Measurements from ENCODE around the gene SSC5D.
"Not testable (repeated sequence)": the region's sequence is repeated elsewhere in the genome, so short reads cannot be mapped to it uniquely, and the experiment has no call there.

Gene SSC5D

GRCh38 chr19:55508120-55508519 lies 19.9 kb downstream of the SSC5D start:
- DNase-seq: no peak

- DNase-seq: peak; percentile 89
Measured at GRCh38 chr19:55516878-55517620, 28.8 kb downstream of the SSC5D start.

DNA sequence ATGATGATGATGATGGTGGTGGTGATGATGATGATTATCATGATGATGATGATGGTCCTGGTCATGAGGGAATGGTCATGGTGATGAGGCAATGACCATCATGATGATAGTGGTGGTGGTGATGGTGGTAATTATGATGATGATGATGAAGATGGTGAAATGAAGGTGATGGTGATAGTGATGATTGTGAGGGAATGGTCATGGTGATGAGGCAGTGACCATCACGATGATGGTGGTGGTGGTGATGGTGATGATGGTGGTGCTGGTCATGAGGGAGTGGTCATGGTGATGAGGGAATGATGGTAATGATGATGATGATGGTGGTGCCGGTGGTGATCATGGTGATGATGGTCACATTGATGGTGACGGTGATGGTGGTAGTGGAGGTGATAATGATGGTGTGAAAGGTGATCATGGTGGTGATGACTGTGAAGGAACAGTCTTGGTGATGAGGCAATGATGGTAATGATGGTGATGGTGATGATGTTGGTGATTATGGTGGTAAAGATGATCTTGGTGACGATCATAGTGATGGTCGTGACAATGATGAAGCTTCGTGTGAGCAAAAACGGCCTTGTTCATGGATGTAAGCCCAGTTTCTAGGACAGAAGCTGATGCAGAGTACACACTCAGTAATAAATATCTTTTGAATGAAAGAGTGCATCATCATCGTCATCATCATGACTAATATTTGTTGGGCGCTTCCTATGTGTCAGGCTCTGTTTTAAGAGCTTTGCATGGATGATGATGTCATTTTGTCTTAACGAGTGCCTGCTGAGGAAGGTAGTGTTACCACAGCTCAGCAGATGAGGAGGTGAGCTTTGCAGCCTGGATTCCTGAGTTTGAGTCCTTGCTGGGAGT lies 31.4 kb downstream of the SSC5D start:
- peak; percentile 67 for DNase-seq

DNA sequence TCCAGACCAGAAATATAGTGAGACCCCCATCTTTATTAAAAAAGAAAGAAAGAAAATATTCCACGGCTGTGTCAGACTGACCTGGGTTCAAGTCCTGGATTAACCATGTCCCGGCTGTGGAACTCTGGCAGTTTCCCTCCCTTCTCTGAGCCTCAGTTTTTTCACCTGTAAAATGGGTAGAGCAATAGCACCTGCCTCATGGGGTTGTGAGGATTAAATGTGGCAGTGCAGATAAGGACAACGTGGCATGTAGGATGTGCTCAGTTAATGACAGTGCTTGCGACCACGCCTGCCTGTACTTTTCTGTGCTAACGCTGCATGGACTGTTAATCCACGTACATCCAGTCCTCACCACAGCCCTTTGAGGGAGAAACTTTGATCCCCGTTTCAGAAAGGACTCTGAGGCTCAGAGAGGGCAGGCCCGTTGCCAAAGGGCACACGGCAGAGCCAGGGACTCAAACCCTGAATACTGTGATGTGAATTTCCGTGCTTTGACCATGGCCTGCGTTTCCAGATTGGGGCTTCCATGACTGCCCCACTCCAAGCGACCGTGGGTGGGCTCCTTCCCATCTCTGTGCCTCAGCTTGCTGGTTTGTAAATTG lies 32.6 kb downstream of the SSC5D start:
- DNase-seq: no peak

GRCh38 chr19:55525289-55526101 lies 37.3 kb downstream of the SSC5D start:
- no peak for DNase-seq

GRCh38 chr19:55526216-55527196 lies 38.3 kb downstream of the SSC5D start:
- no peak for DNase-seq

GRCh38 chr19:55527197-55528029 lies 39.2 kb downstream of the SSC5D start:
- no peak for DNase-seq

- DNase-seq: no peak
Measured at GRCh38 chr19:55528030-55528803, 40.0 kb downstream of the SSC5D start.

DNA sequence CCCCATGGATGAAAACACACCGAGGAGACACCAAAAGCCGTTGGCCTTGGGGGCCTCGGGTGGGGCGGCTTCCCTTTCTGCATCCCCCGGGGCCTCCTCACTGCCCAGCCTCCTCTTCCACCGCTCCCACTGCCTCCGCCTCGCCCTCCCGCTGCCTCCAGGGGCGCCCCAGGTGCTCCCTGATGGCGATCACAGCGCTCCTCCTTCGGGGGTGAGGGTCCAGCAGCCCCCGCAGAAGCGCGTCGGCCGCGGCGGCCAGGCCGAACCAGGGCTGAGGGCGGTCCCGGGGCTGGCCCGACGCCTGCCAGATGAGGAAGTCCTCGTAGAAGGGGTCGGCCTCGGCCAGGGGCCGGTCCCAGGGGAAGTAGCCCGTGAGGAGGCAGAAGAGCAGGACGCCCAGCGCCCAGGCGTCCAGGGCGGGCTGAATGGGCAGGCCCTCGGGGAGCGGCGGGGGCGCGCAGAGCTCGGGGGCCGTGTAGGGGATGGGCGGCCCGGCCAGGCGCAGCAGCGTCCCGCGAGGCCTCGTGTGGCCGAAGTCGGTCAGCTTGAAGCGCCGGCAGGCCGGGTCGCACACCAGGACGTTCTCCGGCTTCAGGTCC lies 41.5 kb downstream of the SSC5D start:
- no peak for DNase-seq

GRCh38 chr19:55530996-55531395 lies 42.8 kb downstream of the SSC5D start:
- no peak for DNase-seq

- not testable (repeated sequence) for DNase-seq
Measured at GRCh38 chr19:55534280-55534679, 46.0 kb downstream of the SSC5D start.

DNA sequence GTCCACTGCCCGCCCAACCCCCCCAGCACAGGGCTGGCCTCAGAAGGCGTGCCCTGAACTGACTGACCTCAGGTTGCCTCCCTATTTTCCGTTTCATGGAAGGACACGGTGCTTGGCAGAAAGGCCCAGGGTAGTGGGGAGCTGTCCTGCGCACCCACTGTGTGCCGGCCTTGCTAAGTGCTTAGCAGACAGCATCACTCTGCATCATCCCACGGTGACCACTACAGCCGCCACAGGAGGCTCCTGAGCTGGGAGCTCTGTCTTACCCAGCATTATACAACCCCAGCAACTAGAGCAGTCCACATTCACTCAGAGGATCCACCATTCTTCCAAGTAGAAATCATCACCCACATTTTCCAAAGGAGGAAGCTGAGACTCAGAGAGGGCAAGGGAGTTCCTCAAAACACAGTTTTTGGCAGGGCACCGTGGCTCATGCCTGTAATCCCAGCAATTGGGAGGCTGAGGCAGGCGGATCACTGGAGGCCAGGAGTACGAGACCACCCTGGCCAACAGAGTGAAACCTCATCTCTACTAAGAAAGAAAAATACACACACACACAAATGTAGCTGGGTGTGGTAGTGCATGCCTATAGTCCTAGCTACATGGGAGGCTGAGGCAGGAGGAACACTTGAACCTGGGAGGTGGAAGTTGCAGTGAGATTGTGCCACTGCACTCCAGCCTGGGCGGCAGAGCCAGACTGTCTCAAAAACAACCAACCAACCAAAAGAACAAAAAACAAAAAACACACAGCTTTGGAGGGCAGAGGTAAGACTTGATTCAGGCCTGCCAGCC lies 47.1 kb downstream of the SSC5D start:
- no peak for DNase-seq

DNA sequence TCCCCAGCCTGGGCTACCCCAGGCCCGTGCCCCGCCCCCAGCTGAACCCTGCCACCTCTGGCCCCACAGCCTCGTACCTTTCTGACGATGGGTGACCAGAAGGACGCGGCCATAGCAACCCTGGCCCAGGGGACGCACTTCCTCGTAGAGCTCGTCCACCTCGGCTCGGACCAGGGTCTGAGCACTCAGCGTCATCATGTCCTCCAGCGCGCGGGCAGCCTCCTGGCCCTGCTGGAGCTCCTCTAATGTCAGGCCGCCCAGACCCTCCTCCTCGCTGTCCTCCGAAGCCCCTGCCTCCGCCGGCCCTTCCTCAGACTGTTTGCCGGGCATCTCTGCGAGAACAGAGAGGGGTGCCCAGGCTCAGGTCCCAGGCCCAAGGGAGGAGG lies 47.7 kb downstream of the SSC5D start:
- no peak for DNase-seq

DNA sequence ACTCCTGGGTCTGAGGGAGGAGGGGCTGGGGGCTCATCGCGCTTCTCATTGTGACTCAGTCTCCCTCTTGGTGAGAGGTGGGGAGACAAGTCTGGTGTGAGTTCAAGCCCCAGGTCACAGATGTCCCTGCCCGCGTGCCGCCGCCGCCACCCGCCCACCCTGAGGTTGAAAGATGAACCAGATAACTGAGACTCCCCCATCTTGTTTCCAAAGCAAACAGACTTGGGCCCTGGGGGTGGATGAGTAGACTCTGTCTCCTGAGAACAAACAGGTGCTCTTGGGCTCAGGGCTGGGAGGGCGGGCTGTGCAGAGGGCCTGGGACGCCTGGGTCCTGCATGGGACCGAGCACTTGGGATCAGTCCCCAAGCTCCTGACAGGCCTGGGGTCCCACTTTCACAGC lies 48.1 kb downstream of the SSC5D start:
- DNase-seq: no peak

DNA sequence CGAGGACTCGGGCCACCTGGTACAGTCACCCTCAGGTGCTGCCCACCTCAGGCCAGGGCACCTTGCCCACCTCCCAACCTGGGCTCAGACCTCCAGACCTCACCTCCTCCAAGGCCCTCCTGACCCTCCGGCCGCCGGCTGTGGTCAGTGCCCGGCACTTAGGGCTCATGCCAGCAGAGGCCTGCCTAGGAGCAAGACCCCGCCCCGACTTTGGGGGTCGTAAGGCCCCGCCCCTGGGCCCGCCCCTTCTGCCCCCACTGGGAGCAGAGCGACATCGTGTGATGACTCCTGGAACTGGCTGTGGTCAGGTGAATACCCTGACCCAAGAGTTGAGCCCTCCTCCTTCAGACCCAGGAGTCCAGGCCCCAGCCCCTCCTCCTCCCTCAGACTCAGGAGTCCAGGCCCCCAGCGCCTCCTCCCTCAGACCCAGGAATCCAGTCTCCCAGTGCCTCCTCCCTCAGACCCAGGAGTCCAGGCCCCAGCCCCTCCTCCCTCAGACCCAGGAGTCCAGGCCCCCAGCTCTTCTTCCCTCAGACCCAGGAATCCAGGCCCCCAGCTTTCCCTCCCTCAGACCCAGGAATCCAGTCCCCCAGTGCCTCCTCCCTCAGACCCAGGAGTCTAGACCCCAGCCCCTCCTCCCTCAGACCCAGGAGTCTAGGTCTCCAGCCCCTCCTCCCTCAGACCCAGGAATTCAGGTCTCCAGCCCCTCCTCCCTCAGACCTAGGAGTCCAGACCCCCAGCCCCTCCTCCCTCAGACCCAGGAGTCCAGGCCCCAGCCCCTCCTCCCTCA lies 48.9 kb downstream of the SSC5D start, which contains the start of gene SBK2:
SBK2 (minus strand) TSS at position 183 of the 790 bp plus-strand sequence. CDS start 839 bp downstream, outside the sequence.
- no peak for DNase-seq

DNA sequence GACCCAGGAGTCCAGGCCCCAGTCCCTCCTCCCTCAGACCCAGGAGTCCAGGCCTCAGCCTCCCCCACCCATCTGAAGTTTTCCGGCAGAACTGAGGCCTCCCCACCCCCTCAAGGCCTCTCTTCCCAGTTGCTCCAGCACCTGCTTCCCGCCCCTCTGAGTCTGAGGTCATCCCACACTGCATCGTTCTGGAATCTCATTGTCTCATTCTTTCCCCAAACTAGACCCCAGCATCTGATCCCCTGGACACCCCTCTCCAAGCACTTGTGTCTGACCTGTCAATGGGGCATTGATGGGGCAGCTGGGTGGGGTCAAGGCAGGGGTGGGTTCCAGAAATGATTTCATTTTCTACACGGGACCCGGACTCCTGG lies 49.5 kb downstream of the SSC5D start:
- DNase-seq: no peak

DNA sequence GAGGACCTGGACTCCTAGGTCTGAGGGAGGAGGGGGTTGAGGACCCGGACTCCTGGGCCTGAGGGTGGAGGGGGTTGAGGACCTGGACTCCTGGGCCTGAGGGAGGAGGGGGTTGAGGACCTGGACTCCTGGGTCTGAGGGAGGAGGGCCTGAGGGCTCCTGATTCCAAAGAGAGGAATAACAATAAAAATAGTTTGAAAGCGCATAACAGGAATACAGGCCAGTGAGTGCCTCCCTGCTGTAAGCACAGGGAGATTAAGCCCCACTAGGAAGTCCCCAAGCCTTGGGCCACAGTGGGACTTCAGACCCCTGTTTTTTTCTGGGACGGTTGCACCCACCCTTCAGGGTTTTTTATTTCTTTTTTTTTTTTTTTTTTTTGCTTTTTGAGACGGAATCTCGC lies 49.9 kb downstream of the SSC5D start:
- no peak for DNase-seq

Measured in amniotic stem cell (primary cell).